IPS-18a (cell line): ENCODE results near the gene GAPVD1.

Source experiments
- H3K27ac ChIP-seq: one replicate; pipeline ENCODE4 v1.5.1; 2013; ENCODE audit warnings: low read length
- H3K27me3 ChIP-seq: one replicate; pipeline ENCODE4 v1.6.1; 2013; ENCODE audit warnings: mild to moderate bottlenecking, low read length; ENCODE audit not compliant: control insufficient read depth, insufficient read depth
- H3K36me3 ChIP-seq: one replicate; pipeline ENCODE4 v1.6.1; 2013; ENCODE audit warnings: low read depth, low read length; ENCODE audit not compliant: control insufficient read depth
- H3K4me1 ChIP-seq: one replicate; pipeline ENCODE4 v1.6.1; 2013; ENCODE audit warnings: low read depth, low read length; ENCODE audit not compliant: control insufficient read depth
- H3K4me3 ChIP-seq: one replicate; pipeline ENCODE4 v1.5.1; 2013; ENCODE audit warnings: low read length
- H3K9ac ChIP-seq: one replicate; pipeline ENCODE4 v1.6.1; 2013; ENCODE audit warnings: mild to moderate bottlenecking, low read length, moderate library complexity
- H3K9me3 ChIP-seq: one replicate; pipeline ENCODE4 v1.6.1; 2013; ENCODE audit warnings: low read depth, low read length; ENCODE audit not compliant: control insufficient read depth

GAPVD1 gene

GRCh38 chr9:125377584-125378250 is 116.1 kb downstream of the GAPVD1 start:
- Histone ChIP-seq H3K9me3 (no peaks in the 10 kb centered on the region), H3K4me1 (no peaks in the 10 kb centered on the region), H3K9ac (no peak overlapping the region), H3K27ac (no peak overlapping the region), H3K36me3 (no peaks in the 10 kb centered on the region), H3K4me3 (no peak overlapping the region), H3K27me3 (no peaks in the 10 kb centered on the region)

- no peaks in the 10 kb centered on the region for H3K27me3 ChIP-seq
These were observed 117.2 kb downstream of the GAPVD1 start for GRCh38 chr9:125378778-125379177.

GRCh38 chr9:125379208-125379607 is 117.6 kb downstream of the GAPVD1 start:
- H3K27ac ChIP-seq, result no peak overlapping the region
- H3K4me3 ChIP-seq, result no peak overlapping the region
- no peaks in the 10 kb centered on the region for H3K27me3 ChIP-seq
- no peaks in the 10 kb centered on the region for H3K9me3 ChIP-seq
- H3K4me1 ChIP-seq, result no peaks in the 10 kb centered on the region
- H3K36me3 ChIP-seq, result no peaks in the 10 kb centered on the region
- no peak overlapping the region for H3K9ac ChIP-seq

More at GRCh38 chr9:125378778-125379177, 117.2 kb downstream of the GAPVD1 start:
- H3K9me3 ChIP-seq, result no peaks in the 10 kb centered on the region
- H3K27ac ChIP-seq, result no peak overlapping the region
- H3K9ac ChIP-seq, result no peak overlapping the region
- no peaks in the 10 kb centered on the region for H3K36me3 ChIP-seq
- no peak overlapping the region for H3K4me3 ChIP-seq
- no peaks in the 10 kb centered on the region for H3K4me1 ChIP-seq

GRCh38 chr9:125380406-125380805 is 118.8 kb downstream of the GAPVD1 start:
- Histone ChIP-seq H3K27me3 (no peaks in the 10 kb centered on the region), H3K27ac (no peak overlapping the region), H3K9ac (no peak overlapping the region), H3K36me3 (no peaks in the 10 kb centered on the region), H3K4me3 (no peak overlapping the region), H3K9me3 (no peaks in the 10 kb centered on the region), H3K4me1 (no peaks in the 10 kb centered on the region)

- H3K9me3 ChIP-seq, result no peaks in the 10 kb centered on the region
- no peaks in the 10 kb centered on the region for H3K27me3 ChIP-seq
- no peak overlapping the region for H3K27ac ChIP-seq
- H3K4me3 ChIP-seq, result no peak overlapping the region
- no peak overlapping the region for H3K9ac ChIP-seq
- no peaks in the 10 kb centered on the region for H3K36me3 ChIP-seq
- no peaks in the 10 kb centered on the region for H3K4me1 ChIP-seq
These were observed 126.4 kb downstream of the GAPVD1 start for GRCh38 chr9:125387861-125388524.

GRCh38 chr9:125388978-125389377 is 127.4 kb downstream of the GAPVD1 start:
- Histone ChIP-seq H3K9ac (no peak overlapping the region), H3K4me1 (no peaks in the 10 kb centered on the region), H3K4me3 (no peak overlapping the region), H3K36me3 (no peaks in the 10 kb centered on the region), H3K27me3 (no peaks in the 10 kb centered on the region), H3K9me3 (no peaks in the 10 kb centered on the region), H3K27ac (no peak overlapping the region)

GRCh38 chr9:125391704-125392103 is 130.1 kb downstream of the GAPVD1 start:
- H3K9me3 ChIP-seq, result no peaks in the 10 kb centered on the region
- no peak overlapping the region for H3K9ac ChIP-seq
- no peak overlapping the region for H3K4me3 ChIP-seq
- H3K36me3 ChIP-seq, result no peaks in the 10 kb centered on the region
- H3K27ac ChIP-seq, result no peak overlapping the region
- no peaks in the 10 kb centered on the region for H3K27me3 ChIP-seq
- H3K4me1 ChIP-seq, result no peaks in the 10 kb centered on the region

GRCh38 chr9:125393426-125393825 is 131.8 kb downstream of the GAPVD1 start:
- Histone ChIP-seq H3K9me3 (no peaks in the 10 kb centered on the region), H3K4me1 (no peaks in the 10 kb centered on the region), H3K27me3 (no peaks in the 10 kb centered on the region), H3K27ac (no peak overlapping the region), H3K36me3 (no peaks in the 10 kb centered on the region), H3K4me3 (no peak overlapping the region), H3K9ac (no peak overlapping the region)

GRCh38 chr9:125396799-125397198 is 135.2 kb downstream of the GAPVD1 start:
- no peaks in the 10 kb centered on the region for H3K4me1 ChIP-seq
- no peak overlapping the region for H3K9ac ChIP-seq
- H3K27me3 ChIP-seq, result no peaks in the 10 kb centered on the region
- no peak overlapping the region for H3K27ac ChIP-seq
- H3K9me3 ChIP-seq, result no peaks in the 10 kb centered on the region
- no peaks in the 10 kb centered on the region for H3K36me3 ChIP-seq
- H3K4me3 ChIP-seq, result no peak overlapping the region

- H3K27me3 ChIP-seq, result no peaks in the 10 kb centered on the region
These were observed 136.1 kb downstream of the GAPVD1 start for GRCh38 chr9:125397736-125398135.

GRCh38 chr9:125398243-125398642 is 136.6 kb downstream of the GAPVD1 start:
- Histone ChIP-seq H3K4me3 (no peak overlapping the region), H3K27me3 (no peaks in the 10 kb centered on the region), H3K4me1 (no peaks in the 10 kb centered on the region), H3K9me3 (no peaks in the 10 kb centered on the region), H3K27ac (no peak overlapping the region), H3K9ac (no peak overlapping the region), H3K36me3 (no peaks in the 10 kb centered on the region)

More at GRCh38 chr9:125397736-125398135, 136.1 kb downstream of the GAPVD1 start:
- H3K4me3 ChIP-seq, result no peak overlapping the region
- no peaks in the 10 kb centered on the region for H3K4me1 ChIP-seq
- no peaks in the 10 kb centered on the region for H3K9me3 ChIP-seq
- H3K9ac ChIP-seq, result no peak overlapping the region
- H3K36me3 ChIP-seq, result no peaks in the 10 kb centered on the region
- no peak overlapping the region for H3K27ac ChIP-seq

GRCh38 chr9:125399165-125399564 is 137.5 kb downstream of the GAPVD1 start:
- Histone ChIP-seq H3K27me3 (no peaks in the 10 kb centered on the region), H3K36me3 (no peaks in the 10 kb centered on the region), H3K9me3 (no peaks in the 10 kb centered on the region), H3K4me1 (no peaks in the 10 kb centered on the region), H3K27ac (no peak overlapping the region), H3K9ac (no peak overlapping the region), H3K4me3 (no peak overlapping the region)
